GM20000 (cell line): ENCODE data around the gene POLR1A.

Experiments used
- DNase-seq: peaks from one replicate; pipeline ENCODE4 v3.0.0; 2012; ENCODE audit warnings: low spot score
- CTCF ChIP-seq: IDR thresholded peaks from 2 replicates; pipeline ENCODE4 v1.5.1; 2012; ENCODE audit warnings: mild to moderate bottlenecking, control low read depth; ENCODE audit errors: extremely low read depth, missing control alignments

POLR1A gene

GRCh38 chr2:86032861-86033595 lies 72.7 kb downstream of the POLR1A start:
- no peak for TF ChIP-seq CTCF
- DNase-seq = no peak

- TF ChIP-seq CTCF = no peak
- no peak for DNase-seq
These were observed 74.1 kb downstream of the POLR1A start for GRCh38 chr2:86031606-86032005.

GRCh38 chr2:86031151-86031550 lies 74.5 kb downstream of the POLR1A start:
- DNase-seq = no peak
- no peak for TF ChIP-seq CTCF

GRCh38 chr2:86029873-86030272 lies 75.8 kb downstream of the POLR1A start:
- TF ChIP-seq CTCF = no peak
- no peak for DNase-seq

- TF ChIP-seq CTCF = no peak
- no peak for DNase-seq
These were observed 76.8 kb downstream of the POLR1A start for GRCh38 chr2:86028766-86029381.

- no peak for DNase-seq
- TF ChIP-seq CTCF = no peak
These were observed 77.5 kb downstream of the POLR1A start for GRCh38 chr2:86027922-86028765.

- no peak for DNase-seq
- no peak for TF ChIP-seq CTCF
These were observed 78.3 kb downstream of the POLR1A start for GRCh38 chr2:86027196-86027921.
